ENCODE measurements around the gene HACD3.

HACD3 gene

DNA sequence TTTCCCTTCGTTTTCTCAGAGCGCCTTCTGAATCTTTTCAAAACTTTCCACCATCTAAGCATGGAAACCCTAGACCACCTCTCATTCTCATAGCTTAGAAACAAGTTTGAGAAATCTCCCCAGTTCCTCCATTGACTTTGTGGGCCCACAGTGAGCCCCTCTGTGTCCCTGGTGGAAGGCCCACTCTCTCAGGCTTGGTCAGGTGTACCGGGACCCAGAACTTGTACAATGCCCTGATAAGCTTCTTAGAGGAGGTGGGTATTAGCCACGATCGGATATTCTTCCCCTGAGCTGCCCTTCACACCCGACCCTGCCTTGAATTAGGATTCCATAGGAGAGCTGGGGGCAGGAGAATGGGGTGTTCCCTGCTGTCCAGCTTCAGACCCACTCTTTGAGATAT lies 91.4 kb downstream of the HACD3 start, which contains the start of gene SLC24A1:
Gene SLC24A1 (plus strand): TSS at position 301 of the 400 bp plus-strand sequence. CDS start 2,143 bp downstream, outside the sequence.
- no peak for DNase-seq (ENCODE audit: low read depth)
- H3K4me3 ChIP-seq (ENCODE audit: low read depth, low read length), result no peak within 1 kb of the TSS
- TF ChIP-seq CTCF (IDR thresholded peaks at IDR 0.05; ENCODE audit: low read depth, low read length, missing control alignments), result no peak

DNA sequence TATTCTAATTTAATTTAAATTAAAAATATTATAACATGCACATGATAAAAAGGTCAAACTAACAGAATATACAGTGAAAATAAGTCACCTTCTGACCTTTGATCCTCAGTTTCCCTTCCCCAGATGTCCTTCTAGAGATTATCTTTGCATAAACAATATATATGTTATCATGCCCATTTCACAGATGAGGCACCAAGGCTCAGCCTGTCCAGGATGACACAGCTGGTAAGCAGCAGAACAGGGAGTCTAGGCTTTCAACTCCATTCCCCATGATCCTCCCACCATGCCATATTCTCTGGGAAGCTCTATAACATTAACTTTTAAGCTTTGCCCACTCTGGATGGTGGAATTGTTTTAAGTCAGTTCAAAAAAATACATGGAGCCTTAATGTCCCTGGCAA lies 92.8 kb downstream of the HACD3 start:
- no peak for DNase-seq (ENCODE audit: low read depth)
- TF ChIP-seq CTCF (IDR thresholded peaks at IDR 0.05; ENCODE audit: low read depth, low read length, missing control alignments), result no peak
- H3K4me3 ChIP-seq (ENCODE audit: low read depth, low read length), result no peak overlapping the region

- no peak for DNase-seq (ENCODE audit: low read depth)
- no peak overlapping the region for H3K4me3 ChIP-seq (ENCODE audit: low read depth, low read length)
- no peak for TF ChIP-seq CTCF (IDR thresholded peaks at IDR 0.05; ENCODE audit: low read depth, low read length, missing control alignments)
Measured at GRCh38 chr15:65626856-65627255, 96.6 kb downstream of the HACD3 start.
